ENCODE measurements around the gene CCDC150.
"Not testable (repeated sequence)": the region's sequence is repeated elsewhere in the genome, so short reads cannot be mapped to it uniquely, and the experiment has no call there.

Gene CCDC150

DNA sequence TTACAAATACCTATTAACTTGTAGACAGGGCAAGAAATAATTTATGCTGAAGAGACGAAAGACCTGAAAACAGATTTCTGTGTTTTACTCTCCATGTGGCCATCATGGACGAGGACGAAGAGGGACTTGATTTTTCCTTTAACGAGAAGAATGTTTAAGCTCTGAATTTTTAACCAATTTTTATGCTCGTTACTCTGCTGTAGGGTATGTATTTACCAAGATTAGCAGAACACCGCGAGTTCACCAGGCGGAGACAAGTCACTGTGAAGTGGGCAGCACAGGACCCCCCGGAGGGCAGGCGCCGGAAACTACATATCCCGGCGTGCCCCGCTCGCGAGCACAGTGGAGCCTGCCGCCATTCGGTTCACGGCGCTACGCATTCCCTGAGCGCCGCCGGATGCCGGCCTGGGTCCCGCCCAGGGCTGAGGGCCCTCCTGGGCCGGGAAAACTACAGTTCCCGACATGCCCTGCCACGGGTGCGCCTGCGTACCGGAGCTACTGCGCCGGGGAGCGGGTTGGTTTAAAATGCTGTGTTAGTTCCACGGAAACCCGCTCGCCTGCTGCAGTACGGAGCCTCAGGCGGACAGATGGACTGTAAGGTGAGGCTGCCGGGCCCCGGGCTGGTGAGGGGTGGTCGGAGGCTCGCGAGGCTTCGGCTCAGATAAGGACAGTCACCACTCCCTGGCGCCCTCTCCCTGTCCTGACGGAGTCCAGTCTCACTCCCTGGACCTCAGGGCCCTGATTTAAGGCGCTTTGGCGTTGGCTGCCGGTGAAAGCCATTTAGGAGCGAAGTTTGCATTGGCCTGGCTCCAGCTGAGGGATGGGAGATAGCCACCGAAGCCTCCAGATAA lies at the start of gene CCDC150:
Gene CCDC150 (plus strand): TSS at position 536 of the 851 bp plus-strand sequence. CDS start 52 bp downstream, at position 588.
- DNase-seq, result peak; percentile 98

DNA sequence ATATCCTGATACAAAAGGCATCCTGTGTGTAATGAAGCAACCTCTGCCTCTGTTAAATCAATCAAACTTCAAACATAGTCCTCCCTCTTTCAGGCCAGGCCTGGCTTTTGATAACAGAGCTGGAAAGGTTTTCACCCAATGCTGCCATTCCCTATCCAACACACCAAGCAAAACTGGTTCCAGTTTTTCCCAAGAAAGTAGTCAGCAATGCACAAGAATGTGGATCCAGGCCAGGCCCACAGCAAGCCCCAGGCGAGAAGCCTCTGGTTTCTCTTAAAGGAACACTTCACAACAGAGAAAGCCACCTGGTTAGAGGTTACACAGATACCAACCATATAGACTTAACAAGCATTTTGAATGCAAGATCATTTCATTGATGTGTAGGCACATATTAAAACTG lies 49.2 kb upstream of the CCDC150 start:
- DNase-seq, result no peak

DNA sequence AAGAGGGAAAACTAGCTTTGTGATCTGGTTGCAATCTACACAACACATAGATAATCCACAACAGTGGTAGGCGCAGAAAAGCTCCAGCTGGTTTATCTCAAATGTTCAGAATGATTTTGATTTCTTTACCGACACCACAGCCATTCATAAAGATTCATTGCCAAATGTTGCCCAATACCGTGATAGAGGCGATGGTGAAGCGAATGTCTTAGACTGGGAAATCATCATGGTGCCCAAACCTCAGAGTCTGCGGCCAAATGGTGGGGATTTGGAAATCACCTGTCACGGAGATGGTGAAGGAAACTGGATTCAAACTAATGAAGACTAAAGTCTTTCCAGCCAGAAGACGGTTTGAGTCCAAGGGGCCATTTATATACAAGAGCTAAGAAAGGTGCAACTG lies 48.5 kb upstream of the CCDC150 start:
- DNase-seq, result no peak

DNA sequence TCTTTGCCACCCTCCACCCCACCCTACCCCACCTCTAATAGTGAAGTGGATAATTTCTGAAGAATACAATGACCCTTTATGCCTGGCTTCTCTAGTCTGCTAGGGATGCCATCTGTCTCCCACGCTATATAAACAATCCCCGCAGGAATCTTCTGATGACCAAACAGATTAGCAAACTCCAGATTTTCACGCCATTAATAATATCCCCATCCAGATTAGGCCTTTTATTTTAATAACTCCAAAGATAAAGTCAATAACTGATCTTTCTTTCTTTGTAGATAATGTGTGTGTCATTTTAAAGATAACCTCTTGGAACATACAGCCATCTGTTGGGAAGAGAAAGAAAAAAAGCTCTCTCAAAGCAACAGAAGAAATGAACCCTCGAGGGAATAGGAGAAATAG lies 47.9 kb upstream of the CCDC150 start:
- no peak for DNase-seq

- no peak for DNase-seq
Observed at GRCh38 chr2:196592331-196592910, 47.1 kb upstream of the CCDC150 start.

GRCh38 chr2:196592911-196593881 lies 46.3 kb upstream of the CCDC150 start, which contains the start of gene HECW2:
TSS of gene HECW2 (minus strand) at chr2:196593554.
- no peak for DNase-seq

- DNase-seq, result no peak
Observed at GRCh38 chr2:196594158-196594557, 45.4 kb upstream of the CCDC150 start.

GRCh38 chr2:196597531-196597930 lies 42.0 kb upstream of the CCDC150 start:
- no peak for DNase-seq

- DNase-seq, result no peak
Observed at GRCh38 chr2:196598412-196598811, 41.1 kb upstream of the CCDC150 start.

GRCh38 chr2:196598846-196599245 lies 40.7 kb upstream of the CCDC150 start:
- DNase-seq, result no peak

DNA sequence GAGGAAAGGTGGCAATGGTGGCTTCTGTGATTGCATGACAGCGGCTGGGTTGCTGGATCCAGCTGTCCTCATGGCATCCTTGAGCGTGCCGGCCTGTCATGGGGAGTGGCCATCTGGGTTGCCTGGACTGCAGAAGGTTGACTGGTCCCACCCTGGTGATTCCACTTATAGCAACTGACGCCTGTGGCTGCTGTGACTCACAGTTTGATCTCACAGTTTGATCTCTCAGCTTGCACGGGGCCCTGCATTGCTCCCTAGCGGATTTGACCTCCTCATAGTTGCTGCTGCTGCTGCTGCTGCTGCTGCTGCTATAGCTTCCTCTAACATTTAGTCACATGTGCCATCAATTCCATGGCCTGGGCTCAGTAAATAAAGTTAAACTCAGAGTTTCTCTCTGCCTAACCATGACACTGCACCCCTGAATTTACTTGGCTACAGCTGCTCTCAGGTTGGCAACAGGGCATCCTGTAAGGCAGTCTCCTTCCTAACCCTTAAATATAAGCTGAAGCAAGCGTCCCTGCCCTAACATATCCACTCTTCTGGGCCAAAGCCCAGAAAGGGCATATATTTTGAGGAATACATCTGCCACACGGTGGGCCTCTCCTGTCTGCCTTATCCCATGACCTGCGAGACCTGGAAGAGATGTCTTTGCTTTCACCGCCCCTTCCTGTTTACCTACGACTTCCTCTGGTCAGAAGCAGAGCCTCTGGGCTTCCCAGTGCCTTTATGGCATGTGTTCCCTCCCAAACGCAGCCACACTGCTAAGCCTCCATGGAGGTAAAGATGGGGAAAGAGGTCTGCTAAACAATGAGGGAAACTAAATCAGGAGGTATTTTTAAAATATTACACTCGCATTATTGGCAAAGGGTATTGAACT lies 37.8 kb upstream of the CCDC150 start:
- DNase-seq, result no peak

GRCh38 chr2:196604196-196604595 lies 35.3 kb upstream of the CCDC150 start:
- no peak for DNase-seq

DNA sequence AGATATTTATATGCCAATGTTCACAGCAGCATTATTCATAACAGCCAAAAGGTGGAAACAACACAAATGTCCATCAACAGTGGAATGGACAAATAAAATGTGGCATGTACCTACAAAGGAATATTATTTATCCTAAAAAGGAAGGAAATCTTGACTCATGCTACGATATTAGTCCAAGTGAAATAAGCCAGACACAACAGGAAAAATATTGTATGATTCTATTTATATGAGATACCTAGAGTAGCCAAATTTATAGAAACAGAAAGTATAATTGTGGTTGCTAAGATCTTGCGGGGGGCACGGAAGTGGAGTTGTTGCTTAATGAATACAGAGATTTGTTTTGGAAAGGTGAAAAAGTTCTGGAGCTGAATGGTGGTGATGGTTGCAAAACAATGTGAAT lies 33.0 kb upstream of the CCDC150 start:
- no peak for DNase-seq

DNA sequence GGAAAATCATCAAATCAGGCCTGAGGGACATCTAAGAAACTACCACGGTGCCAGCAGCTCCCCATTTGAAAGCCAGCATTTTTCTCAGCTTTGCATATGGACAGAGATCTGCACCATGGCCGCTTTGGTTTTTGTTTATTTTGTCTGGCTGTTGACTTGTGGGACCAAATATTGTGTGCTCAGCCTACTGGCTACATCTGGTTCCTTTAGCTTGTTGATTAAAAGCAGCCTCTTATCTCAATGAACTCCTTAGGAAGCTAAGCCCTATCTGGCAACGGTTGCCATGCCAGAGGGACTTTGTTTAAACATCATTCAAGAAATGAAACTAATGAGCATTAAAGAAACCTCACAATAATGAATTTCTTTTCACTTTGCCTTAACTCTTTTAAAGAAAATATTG lies 32.4 kb upstream of the CCDC150 start:
- DNase-seq, result no peak

DNA sequence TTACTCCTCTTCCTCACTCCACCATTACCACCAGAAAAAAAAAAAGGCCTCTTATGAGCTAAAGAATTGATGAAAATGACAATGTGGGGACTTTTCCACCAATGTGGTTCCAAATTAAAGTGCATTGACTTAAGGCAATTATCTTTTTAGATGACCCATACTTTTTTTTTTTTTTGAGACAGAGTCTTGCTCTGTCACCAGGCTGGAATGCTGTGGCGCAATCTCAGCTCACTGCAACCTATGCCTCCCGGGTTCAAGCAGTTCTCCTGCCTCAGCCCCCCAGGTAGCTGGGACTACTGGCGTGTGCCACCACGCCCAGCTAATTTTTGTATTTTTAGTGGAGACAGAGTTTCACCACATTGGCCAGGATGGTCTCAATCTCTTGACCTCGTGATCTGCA lies 31.6 kb upstream of the CCDC150 start:
- DNase-seq, result not testable (repeated sequence)

- DNase-seq, result no peak
Observed at GRCh38 chr2:196609806-196610205, 29.7 kb upstream of the CCDC150 start.

GRCh38 chr2:196610796-196611195 lies 28.7 kb upstream of the CCDC150 start:
- no peak for DNase-seq

- no peak for DNase-seq
Observed at GRCh38 chr2:196613302-196613701, 26.2 kb upstream of the CCDC150 start.

DNA sequence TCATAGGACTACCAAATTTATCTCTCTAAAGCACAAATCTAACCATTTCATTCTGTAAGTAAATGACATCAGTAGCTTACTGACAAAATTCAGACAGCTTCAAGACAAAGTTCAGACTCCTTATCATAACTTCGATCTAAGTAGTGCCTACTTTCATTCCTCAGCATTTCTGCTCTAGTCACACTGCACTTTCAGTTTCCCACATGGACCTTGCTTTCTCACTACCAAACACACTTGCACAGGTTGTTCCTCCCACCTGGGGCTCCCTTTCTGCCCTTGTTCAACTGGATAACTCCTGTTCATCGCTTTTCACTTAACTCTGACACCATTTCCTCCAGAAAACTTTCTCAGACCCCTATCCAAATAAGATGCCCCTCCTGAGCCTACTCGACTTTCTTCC lies 22.1 kb upstream of the CCDC150 start:
- DNase-seq, result no peak

DNA sequence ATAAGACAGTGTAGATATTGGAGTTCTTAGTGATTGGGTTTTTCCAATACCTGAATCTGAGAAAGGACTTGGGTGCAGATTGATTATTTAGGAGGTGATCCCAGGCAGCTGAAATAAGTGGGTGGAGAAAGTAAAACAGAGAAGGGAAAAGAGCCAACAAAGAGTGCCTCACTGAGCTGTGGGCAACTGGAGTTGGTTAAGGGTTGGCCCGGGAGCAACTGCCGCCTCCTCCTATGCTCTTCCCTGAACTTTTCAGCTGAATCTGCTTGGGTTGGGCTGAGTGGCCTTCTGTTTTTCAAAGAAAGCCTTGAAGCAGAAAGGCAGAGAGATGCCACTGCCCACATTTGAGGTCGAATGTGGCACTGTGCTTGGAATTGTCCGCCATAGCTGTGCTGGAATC lies 20.9 kb upstream of the CCDC150 start:
- DNase-seq, result no peak

- no peak for DNase-seq
Observed at GRCh38 chr2:196630531-196630930, 9.0 kb upstream of the CCDC150 start.

DNA sequence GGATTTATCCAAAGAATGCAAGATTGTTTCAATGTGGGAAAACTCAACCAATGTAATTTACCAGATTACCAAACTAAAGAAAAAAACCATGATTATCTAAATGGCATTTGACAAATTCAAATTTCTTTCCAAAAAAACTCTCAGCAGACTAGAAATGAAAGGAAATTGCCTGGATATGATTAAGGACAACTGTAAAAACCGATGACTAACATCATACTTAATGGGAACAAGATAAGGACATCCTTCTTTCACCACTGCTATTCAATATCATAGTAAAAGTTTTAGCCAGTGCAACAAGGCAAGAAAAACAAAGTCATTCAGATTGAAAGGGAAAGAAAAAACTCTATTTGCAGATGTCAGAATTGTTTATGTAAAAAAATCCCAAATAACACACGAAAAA lies 4.4 kb upstream of the CCDC150 start:
- DNase-seq, result no peak

Measured in activated effector memory CD4-positive, alpha-beta T cell treated with anti-CD3 and anti-CD28 coated beads, Interleukin-2, amount 50 U/mL, for 16 hours (primary cell).